C4-2B (cell line): Measurements from ENCODE around the gene ZNF76.
"Not testable (repeated sequence)": the region's sequence is repeated elsewhere in the genome, so short reads cannot be mapped to it uniquely, and the experiment has no call there.

Source experiments
- H3K27ac ChIP-seq: fragments of 450-650 bp; 2 replicates; pipeline ENCODE4 v1.5.1; 2017
- ZFX ChIP-seq: fragments of 450-650 bp; IDR thresholded peaks from 2 replicates; pipeline ENCODE4 v1.6.1; 2017
- TF ChIP-seq, protein P1 (sequence below): fragments of 450-650 bp; conservative IDR thresholded peaks from 2 replicates; pipeline ENCODE4 v1.5.1; 2017; ENCODE audit warnings: mild to moderate bottlenecking

ZNF76 gene

DNA sequence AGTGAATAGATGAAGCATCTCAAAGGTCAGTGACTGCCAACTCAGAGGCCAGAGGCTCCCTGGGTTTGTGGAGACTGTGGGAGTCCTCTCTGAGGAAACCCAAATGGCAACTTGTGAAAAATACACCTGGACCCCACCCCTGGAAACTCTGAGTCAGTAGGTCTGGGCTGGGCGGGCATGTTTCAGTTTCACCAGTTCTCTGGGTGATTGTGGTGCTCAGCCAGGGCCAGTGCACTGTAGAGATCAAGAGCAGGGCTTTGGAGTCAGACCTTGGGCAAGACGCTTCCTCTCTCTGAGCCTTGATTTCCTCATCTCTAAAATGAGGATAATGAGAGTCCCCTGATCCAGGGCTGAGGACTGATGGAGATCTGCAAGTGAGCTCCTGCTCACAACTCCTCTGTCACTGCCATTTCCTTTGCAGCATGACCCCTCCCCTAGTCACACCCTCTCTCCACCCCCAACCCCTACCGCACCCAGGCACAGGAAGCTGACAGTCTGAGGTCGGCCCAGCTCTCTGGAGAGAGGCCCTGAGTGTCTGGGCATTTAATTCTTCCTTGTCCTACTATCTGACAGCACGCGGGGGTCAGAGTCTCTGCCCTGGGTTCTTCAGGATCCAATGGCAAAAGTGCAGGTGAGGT lies 43.2 kb downstream of the ZNF76 start:
- TF ChIP-seq, protein P1, sequence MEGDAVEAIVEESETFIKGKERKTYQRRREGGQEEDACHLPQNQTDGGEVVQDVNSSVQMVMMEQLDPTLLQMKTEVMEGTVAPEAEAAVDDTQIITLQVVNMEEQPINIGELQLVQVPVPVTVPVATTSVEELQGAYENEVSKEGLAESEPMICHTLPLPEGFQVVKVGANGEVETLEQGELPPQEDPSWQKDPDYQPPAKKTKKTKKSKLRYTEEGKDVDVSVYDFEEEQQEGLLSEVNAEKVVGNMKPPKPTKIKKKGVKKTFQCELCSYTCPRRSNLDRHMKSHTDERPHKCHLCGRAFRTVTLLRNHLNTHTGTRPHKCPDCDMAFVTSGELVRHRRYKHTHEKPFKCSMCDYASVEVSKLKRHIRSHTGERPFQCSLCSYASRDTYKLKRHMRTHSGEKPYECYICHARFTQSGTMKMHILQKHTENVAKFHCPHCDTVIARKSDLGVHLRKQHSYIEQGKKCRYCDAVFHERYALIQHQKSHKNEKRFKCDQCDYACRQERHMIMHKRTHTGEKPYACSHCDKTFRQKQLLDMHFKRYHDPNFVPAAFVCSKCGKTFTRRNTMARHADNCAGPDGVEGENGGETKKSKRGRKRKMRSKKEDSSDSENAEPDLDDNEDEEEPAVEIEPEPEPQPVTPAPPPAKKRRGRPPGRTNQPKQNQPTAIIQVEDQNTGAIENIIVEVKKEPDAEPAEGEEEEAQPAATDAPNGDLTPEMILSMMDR: no peak
- no peak for TF ChIP-seq ZFX
- no peak overlapping the region for H3K27ac ChIP-seq

DNA sequence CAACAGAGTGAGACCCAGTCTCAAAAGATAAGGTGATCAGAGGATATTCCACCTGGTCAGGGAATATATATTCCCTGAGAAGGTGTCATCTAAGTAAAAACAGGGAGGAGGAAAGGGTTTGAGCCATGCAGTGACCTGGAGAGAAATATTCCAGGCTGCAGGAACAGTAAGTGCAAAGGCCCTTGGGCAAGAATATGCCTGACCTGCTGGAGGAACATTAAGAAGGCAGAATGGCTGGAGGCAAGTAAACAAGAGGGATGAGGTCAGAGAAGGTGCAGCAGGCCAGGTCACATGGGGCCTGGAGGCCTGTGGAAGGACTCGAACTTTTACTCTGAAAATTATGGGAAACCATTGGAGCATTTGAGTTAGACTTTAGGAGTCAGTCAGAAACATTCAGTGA lies 44.8 kb downstream of the ZNF76 start:
- no peak overlapping the region for H3K27ac ChIP-seq
- TF ChIP-seq, protein P1: no peak
- TF ChIP-seq ZFX: no peak

DNA sequence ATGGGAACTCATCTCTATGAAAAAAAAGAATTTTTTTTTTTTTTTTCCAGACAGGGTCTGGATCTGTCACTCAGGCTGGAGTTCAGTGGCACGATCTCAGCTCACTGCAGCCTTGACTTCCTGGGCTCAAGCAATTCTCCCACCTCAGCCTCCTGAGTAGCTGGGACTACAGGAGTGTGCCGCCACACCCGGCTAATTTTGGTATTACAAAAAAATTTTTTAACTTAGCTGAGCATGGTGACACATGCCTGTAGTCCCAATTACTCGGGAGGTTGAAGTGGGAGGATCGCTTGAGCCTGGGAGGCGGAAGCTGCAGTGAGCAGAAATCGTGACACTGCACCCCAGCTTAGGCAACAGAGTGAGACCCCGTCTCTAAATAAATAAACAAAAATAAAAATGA lies 45.6 kb downstream of the ZNF76 start:
- H3K27ac ChIP-seq: no peak overlapping the region
- no peak for TF ChIP-seq ZFX
- TF ChIP-seq, protein P1: no peak

DNA sequence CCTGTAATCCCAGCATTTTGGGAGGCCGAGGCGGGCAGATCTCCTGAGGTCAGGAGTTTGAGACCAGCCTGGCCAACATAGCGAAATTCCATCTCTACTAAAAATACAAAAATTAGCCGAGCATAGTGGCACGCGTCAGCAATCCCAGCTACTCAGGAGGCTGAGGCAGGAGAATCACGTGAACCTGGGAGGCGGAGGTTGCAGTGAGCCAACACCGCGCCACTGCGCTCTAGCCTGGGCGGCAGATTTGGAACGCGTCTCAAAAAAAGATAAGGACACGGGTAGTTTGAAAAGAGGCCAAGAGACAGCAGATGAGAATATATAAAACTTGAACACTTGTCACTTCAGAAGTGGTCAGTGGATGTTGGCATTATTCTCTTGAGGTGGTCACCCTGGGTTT lies 47.6 kb downstream of the ZNF76 start:
- not testable (repeated sequence) for H3K27ac ChIP-seq

DNA sequence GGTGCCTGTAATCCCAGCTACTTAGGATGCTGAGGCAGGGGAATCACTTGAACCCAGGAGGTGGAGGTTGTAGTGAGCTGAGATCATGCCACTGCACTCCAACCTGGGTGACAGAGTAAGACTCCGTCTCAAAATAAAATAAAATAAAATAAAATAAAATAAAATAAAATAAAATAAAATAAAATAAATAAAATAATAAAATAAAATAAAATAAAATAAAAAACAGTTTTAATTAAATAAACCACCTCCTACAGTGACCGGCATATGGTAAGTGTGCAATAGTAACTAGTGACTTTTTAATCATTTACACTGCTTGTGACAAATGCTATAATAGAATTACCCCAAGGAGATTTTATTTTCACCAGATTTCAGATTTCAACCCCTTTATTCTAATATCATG lies 49.0 kb downstream of the ZNF76 start:
- H3K27ac ChIP-seq: not testable (repeated sequence)

DNA sequence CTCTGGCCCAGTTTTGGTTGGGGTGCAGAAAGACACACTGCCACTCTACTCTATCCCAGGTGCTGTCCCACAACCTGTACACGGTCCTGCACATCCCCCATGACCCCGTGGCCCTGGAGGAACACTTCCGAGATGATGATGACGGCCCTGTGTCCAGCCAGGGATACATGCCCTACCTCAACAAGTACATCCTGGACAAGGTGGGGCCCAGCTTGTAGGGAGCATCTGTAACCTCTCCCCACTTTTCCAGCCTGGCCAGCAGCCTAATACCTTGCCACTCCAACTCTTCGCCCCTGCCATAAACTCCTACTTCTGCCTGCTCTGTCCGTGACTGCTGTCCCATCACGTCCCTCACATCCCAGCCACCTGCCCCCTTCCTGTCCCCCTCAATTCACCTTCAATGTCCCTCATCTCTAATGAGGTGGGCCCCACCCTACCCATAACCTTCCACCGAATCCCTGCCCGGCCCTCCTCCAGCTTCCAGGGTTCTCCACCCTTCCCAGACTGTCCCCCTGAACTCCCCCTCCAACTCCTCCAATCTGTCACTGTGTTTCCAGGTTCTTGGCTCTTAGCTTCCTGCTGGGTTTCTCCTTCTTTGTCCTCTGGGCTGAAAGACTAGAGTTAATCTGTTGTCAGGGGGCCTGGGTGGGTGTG lies 50.2 kb downstream of the ZNF76 start:
- TF ChIP-seq, protein P1: no peak
- no peak for TF ChIP-seq ZFX
- H3K27ac ChIP-seq: no peak overlapping the region

- no peak overlapping the region for H3K27ac ChIP-seq
- TF ChIP-seq ZFX: no peak
- TF ChIP-seq, protein P1: no peak
These were observed 50.8 kb downstream of the ZNF76 start for GRCh38 chr6:35310265-35310831.

DNA sequence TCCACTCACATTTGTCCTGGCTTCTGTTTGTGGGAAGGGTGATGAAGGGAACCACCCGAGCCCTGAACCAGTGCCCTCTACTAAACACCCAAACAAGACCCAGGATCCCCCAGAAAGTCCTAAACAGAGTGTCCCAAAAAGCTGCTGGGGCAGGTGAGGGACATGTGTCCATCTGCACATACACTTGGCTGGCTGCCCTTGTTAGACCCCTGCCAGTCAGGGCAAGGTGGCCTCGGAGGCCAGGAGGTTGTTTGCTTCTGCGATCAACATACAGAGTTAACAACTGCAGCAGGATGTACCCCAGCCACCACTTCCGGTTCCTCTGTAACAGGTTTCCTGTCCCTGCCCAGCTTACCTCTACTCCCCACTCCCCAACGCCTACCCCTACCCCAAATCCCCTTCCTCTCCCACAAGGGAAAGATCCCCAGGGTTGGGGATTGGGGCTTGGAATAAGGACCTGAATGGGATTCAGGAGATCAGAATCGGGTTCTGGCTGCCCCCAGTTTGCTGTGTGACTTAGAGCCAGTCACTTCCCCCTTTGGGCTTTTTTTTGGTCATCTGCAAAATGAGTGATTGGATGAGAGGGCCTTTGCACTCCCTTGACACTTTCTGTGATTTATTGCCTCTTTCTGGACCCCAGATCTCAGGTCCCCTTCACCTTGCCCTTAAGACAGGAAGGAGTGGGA lies 52.0 kb downstream of the ZNF76 start:
- H3K27ac ChIP-seq: no peak overlapping the region

More for the DNA sequence above, 52.0 kb downstream of the ZNF76 start:
- TF ChIP-seq, protein P1: no peak
- no peak for TF ChIP-seq ZFX
